ENCODE data around the gene C1orf35. TPM values are rescaled to one million over a fixed set of nuclear protein-coding genes. Genes with fewer than 3 reads are reported as not detected.

C1orf35 gene
- total RNA-seq, 4 donors from 2014 or later, result 10.6 to 18.6 (median 12.6) TPM; not detected in 1

DNA sequence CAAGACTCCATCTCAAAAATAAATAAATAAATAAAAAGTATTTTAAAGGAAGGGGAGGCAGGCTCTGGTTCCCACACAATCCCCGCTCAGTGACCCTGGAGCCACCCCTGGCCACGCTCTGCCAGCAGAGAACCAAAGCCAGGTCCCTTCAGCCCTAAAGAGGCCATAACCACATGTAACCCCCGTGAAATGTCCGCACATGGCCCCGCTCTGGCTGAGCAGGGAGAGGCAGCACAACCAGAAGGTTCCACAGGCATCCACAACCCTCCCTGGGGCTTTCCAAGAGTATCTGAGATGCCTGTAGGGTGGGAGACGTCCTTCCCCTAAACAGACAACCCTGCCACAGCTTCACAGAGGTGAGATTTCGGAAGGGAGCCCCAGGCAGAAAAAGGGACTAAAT is 22.0 kb downstream of the C1orf35 start:
- Histone ChIP-seq H3K4me1 (peaks cover 6 to 22% of the 10 kb centered on the region in 2 donors), H3K9me3 (no peaks in the 10 kb centered on the region), H3K27ac (peak overlapping the region in 1 of 2 donors; percentile 80), H3K4me3 (peak overlapping the region; percentile 80 to 94), H3K36me3 (no peaks in the 10 kb centered on the region), H3K27me3 (no peaks in the 10 kb centered on the region)
- DNase-seq, result no peak
- TF ChIP-seq, protein P1, sequence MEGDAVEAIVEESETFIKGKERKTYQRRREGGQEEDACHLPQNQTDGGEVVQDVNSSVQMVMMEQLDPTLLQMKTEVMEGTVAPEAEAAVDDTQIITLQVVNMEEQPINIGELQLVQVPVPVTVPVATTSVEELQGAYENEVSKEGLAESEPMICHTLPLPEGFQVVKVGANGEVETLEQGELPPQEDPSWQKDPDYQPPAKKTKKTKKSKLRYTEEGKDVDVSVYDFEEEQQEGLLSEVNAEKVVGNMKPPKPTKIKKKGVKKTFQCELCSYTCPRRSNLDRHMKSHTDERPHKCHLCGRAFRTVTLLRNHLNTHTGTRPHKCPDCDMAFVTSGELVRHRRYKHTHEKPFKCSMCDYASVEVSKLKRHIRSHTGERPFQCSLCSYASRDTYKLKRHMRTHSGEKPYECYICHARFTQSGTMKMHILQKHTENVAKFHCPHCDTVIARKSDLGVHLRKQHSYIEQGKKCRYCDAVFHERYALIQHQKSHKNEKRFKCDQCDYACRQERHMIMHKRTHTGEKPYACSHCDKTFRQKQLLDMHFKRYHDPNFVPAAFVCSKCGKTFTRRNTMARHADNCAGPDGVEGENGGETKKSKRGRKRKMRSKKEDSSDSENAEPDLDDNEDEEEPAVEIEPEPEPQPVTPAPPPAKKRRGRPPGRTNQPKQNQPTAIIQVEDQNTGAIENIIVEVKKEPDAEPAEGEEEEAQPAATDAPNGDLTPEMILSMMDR (IDR thresholded peaks at IDR 0.05), result no peak
- no peak for TF ChIP-seq POLR2A (IDR thresholded peaks at IDR 0.05)
- intact Hi-C loops (cut with DNase I; ENCODE audit: low total_unique reads), result no loop called here

DNA sequence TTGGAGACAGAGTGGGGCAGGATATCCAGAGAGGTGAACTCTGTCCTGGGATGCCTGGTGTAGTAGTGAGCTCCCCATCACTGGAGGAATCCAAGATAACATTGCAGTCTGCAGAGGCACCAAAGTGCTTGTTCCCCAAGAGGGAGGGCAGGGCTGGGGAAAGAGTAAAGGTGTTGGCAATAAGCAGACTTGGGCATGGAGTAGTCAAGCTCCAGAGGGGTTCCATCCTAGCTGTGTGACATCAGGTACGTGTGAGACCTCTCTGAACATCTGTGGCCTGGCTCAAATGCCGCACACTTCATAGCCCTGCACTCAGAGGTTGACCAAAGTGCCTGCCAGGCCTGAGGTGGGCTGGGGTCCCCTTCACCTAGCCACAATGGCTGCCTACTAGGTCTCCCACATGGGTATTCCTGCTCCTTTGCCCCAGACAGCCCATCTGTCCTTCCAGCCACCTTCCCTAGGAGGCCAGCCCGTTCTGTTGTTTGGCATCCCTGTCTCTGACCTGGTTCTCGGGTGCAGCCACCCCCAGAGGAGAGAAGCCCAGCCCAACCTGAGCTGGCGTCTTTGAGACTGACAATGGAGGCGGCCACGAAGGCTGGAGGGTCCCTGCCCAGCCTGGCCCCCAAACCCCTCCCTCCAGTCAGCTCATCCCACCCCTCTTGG is 23.4 kb downstream of the C1orf35 start:
- no peak overlapping the region for H3K4me3 ChIP-seq
- H3K4me1 ChIP-seq, result peaks cover under 1 to 8% of the 10 kb centered on the region in 2 donors
- H3K27ac ChIP-seq, result no peak overlapping the region
- intact Hi-C loops (cut with DNase I; ENCODE audit: low total_unique reads), result loop anchor here (10.0 kb wide), 1 partner anchor 315 kb away; no protein-coding TSS in a partner anchor
- DNase-seq, result peak in 1 of 2 donors; percentile 13
- H3K27me3 ChIP-seq, result no peaks in the 10 kb centered on the region
- H3K36me3 ChIP-seq, result no peaks in the 10 kb centered on the region
- no peaks in the 10 kb centered on the region for H3K9me3 ChIP-seq
- TF ChIP-seq, protein P1 (IDR thresholded peaks at IDR 0.05), result no peak
- no peak for TF ChIP-seq POLR2A (IDR thresholded peaks at IDR 0.05)

DNA sequence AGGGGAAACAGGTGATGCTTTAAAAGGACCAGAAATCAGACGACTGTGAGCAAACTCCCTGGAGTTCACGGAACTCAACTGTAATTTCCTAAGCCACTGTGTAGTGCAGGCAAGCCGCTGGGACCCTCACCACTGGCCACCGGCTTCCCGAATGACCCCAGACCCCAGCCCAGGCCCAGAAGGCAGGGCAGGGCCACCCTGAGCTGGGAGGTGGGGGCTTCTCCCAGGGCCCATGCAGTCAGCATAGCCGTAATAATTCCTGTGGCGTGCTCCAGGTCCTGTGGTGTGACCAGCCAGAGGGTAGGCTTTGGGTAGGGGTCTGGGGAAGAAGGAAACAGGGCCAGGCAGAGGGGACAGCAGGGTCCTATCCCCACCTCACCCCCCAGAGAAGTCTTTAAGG is 24.1 kb downstream of the C1orf35 start:
- Histone ChIP-seq H3K36me3 (no peaks in the 10 kb centered on the region), H3K27me3 (no peaks in the 10 kb centered on the region), H3K4me1 (peaks cover 0 to 6% of the 10 kb centered on the region in 2 donors), H3K4me3 (no peak overlapping the region), H3K9me3 (no peaks in the 10 kb centered on the region), H3K27ac (no peak overlapping the region)
- TF ChIP-seq POLR2A (IDR thresholded peaks at IDR 0.05), result no peak
- TF ChIP-seq, protein P1 (IDR thresholded peaks at IDR 0.05), result no peak
- intact Hi-C loops (cut with DNase I; ENCODE audit: low total_unique reads), result loop anchor here (10.0 kb wide), 1 partner anchor 314 kb away; no protein-coding TSS in a partner anchor
- peak in 1 of 2 donors; percentile 4 for DNase-seq

GRCh38 chr1:228077565-228078330 is 25.4 kb downstream of the C1orf35 start:
- Histone ChIP-seq H3K27me3 (no peaks in the 10 kb centered on the region), H3K36me3 (no peaks in the 10 kb centered on the region), H3K4me1 (peaks cover 0 to 6% of the 10 kb centered on the region in 2 donors), H3K27ac (no peak overlapping the region), H3K4me3 (no peak overlapping the region), H3K9me3 (no peaks in the 10 kb centered on the region)
- TF ChIP-seq, protein P1 (IDR thresholded peaks at IDR 0.05), result no peak
- no peak for TF ChIP-seq POLR2A (IDR thresholded peaks at IDR 0.05)
- DNase-seq, result peak in 1 of 2 donors; percentile 8
- intact Hi-C loops (cut with DNase I; ENCODE audit: low total_unique reads), result loop anchor here (10.0 kb wide), 1 partner anchor 313 kb away; no protein-coding TSS in a partner anchor

Measured in uterus (tissue), 4 donors.